Measurements from ENCODE around the gene CLN3.
"Not testable (repeated sequence)": the region's sequence is repeated elsewhere in the genome, so short reads cannot be mapped to it uniquely, and the experiment has no call there.

Gene CLN3

GRCh38 chr16:28513484-28514181 is 21.8 kb upstream of the CLN3 start:
- no peak for DNase-seq

GRCh38 chr16:28511801-28512789 is 20.2 kb upstream of the CLN3 start:
- DNase-seq: no peak

GRCh38 chr16:28511031-28511430 is 19.2 kb upstream of the CLN3 start:
- DNase-seq: no peak

GRCh38 chr16:28505489-28506137 is 13.7 kb upstream of the CLN3 start:
- DNase-seq: no peak

GRCh38 chr16:28504707-28505404 is 13.0 kb upstream of the CLN3 start:
- DNase-seq: no peak

GRCh38 chr16:28503470-28504259 is 11.8 kb upstream of the CLN3 start:
- no peak for DNase-seq

- no peak for DNase-seq
These were observed 10.4 kb upstream of the CLN3 start for GRCh38 chr16:28502290-28502689.

GRCh38 chr16:28501258-28502232 is 9.7 kb upstream of the CLN3 start:
- no peak for DNase-seq

- DNase-seq: not testable (repeated sequence)
These were observed 8.8 kb upstream of the CLN3 start for GRCh38 chr16:28500476-28501180.

GRCh38 chr16:28499854-28500253 is 8.0 kb upstream of the CLN3 start:
- DNase-seq: no peak

- no peak for DNase-seq
These were observed 7.0 kb upstream of the CLN3 start for GRCh38 chr16:28498666-28499381.

- no peak for DNase-seq
These were observed 6.2 kb upstream of the CLN3 start for GRCh38 chr16:28497861-28498599.

GRCh38 chr16:28497386-28497785 is 5.5 kb upstream of the CLN3 start:
- DNase-seq: no peak

GRCh38 chr16:28496844-28497243 is 5.0 kb upstream of the CLN3 start:
- no peak for DNase-seq

GRCh38 chr16:28495795-28496749 is 4.2 kb upstream of the CLN3 start:
- DNase-seq: no peak

- no peak for DNase-seq
These were observed 3.4 kb upstream of the CLN3 start for GRCh38 chr16:28495098-28495793.
